ENCODE measurements around the gene IRF1.
"Not testable (repeated sequence)": the region's sequence is repeated elsewhere in the genome, so short reads cannot be mapped to it uniquely, and the experiment has no call there.

The IRF1 gene

DNA sequence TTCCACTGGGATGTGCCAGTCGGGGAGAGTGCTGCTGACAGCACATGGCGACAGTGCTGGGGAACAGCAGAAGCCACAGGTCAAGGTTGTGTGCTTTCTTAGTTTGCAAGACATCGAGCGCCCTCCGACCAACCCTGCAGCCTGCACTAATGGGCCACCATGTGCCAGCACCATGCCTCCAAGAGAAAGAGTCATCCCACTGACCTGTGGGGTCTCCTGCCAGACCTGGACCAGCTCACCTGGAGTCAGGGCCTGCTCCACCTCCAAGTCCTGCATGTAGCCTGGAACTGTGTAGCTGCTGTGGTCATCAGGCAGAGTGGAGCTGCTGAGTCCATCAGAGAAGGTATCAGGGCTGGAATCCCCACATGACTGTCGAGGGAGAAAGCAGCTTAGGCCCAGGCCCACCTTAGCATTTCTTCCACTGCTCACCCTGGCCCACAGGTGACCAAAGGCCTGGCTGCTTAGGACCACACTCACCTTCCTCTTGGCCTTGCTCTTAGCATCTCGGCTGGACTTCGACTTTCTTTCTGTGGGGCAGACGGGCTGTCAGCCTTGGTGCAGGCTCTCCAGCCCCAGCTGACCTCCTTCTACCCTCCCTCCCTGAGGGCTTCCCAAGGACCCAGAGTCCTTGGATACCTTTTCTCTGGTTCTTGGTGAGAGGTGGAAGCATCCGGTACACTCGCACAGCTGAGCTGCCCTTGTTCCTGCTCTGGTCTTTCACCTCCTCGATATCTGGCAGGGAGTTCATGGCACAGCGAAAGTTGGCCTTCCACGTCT is 4.1 kb downstream of the IRF1 start:
- no peaks in the 10 kb centered on the region for H3K27me3 Mint-ChIP-seq
- no peaks in the 10 kb centered on the region for H3K9me3 Mint-ChIP-seq
- peak overlapping the region; percentile 94 for H3K4me3 Mint-ChIP-seq
- peak overlapping the region; percentile 91 for H3K27ac Mint-ChIP-seq
- peak; percentile 2 for DNase-seq
- no peak for ATAC-seq
- H3K4me1 Mint-ChIP-seq = peaks cover 62% of the 10 kb centered on the region
- peaks cover 75% of the 10 kb centered on the region for H3K36me3 Mint-ChIP-seq (ENCODE audit: low read depth)

DNA sequence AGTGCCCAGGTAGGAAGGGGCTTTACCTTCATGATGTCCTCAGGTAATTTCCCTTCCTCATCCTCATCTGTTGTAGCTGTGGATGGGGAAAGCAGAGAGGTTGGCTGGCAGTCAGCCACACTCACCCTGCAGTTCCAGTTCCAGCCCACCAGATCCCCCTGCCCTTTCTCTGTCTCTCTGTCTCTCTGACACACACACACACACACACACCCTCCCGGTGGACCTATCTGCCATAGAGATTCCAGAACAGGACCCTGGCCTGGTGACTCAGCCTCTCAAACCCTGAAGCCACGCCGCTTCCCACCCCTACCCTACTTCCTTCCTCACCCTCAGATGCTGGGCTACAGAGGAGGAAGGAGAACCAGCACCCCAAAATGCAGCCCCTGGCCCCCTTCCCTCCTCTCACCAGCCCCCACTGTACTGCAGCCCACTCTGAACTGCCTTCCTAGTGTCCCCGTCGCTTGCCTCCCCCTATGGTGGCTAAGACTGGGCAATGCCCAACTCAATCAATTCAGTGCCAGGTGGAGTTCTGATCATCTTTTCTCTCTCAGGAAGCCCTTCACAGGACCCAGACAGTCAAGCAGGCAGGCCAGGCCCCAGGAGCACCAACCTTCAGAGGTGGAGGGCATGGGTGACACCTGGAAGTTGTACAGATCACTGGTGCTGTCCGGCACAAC is 4.8 kb downstream of the IRF1 start:
- no peak for ATAC-seq
- Mint-ChIP-seq H3K36me3 (ENCODE audit: low read depth) (peaks cover 79% of the 10 kb centered on the region), H3K4me3 (peak overlapping the region; percentile 94), H3K27me3 (no peaks in the 10 kb centered on the region), H3K27ac (peak overlapping the region; percentile 91), H3K4me1 (peaks cover 66% of the 10 kb centered on the region), H3K9me3 (no peaks in the 10 kb centered on the region)
- DNase-seq = peak; percentile 6

GRCh38 chr5:132484876-132485640 is 5.5 kb downstream of the IRF1 start:
- peak overlapping the region; percentile 91 for H3K27ac Mint-ChIP-seq
- peaks cover 79% of the 10 kb centered on the region for H3K36me3 Mint-ChIP-seq (ENCODE audit: low read depth)
- H3K4me3 Mint-ChIP-seq = peak overlapping the region; percentile 94
- H3K4me1 Mint-ChIP-seq = peaks cover 73% of the 10 kb centered on the region
- H3K9me3 Mint-ChIP-seq, H3K27me3 Mint-ChIP-seq, DNase-seq, ATAC-seq: not testable (repeated sequence)

DNA sequence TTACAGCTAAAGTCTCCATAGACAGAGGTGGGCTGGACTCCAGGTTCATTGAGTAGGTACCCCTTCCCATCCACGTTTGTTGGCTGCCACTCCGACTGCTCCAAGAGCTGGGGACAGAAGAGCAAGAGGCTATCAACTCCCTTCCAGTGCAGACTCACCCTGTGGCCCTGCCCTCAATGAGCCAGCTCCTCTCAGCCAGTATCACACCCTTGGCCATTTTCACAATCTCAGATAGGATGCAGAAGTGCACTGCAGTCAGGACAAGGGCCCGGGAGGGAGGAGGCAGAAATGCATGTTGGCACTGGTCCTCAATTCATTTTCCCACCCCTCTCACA is 6.2 kb downstream of the IRF1 start:
- Mint-ChIP-seq H3K27me3 (no peaks in the 10 kb centered on the region), H3K36me3 (ENCODE audit: low read depth) (peaks cover 73% of the 10 kb centered on the region), H3K9me3 (no peaks in the 10 kb centered on the region), H3K27ac (peak overlapping the region; percentile 91), H3K4me1 (peaks cover 80% of the 10 kb centered on the region), H3K4me3 (peak overlapping the region; percentile 26)
- ATAC-seq (no peak), DNase-seq (no peak)

DNA sequence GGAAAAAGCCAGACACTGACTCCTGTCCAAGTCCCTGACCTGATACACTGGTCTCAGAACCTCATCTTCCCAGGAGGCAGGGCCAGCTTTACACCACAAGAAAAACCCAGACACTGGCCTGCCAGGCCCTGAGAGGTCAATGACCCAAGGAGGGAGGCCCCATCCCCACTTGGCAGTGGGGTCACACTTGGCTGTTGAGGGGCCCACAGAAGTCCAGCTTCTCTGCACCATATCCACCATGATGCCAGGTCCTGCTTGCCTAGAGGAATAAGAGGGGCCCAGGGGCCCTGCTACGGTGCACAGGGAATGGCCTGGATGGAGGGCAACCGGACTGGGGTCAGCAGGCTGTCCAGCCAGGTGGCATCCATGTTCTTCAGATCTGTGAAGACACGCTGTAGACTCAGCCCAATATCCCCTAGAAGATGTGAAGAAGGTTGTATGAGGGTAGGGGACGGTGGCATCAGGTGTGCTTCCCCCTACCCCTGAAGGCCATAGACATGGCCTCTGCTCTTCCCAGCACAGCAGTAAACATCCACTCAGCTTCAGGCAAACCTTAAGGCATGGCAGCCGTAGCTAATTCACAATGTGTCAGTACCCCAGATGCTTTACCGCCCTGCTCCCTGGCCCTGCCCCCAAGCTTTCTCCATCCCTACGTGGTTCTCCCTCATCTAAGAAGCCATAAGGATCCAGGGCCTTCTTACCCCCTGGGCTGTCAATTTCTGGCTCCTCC is 6.7 kb downstream of the IRF1 start:
- H3K27ac Mint-ChIP-seq = peak overlapping the region; percentile 91
- no peak overlapping the region for H3K4me3 Mint-ChIP-seq

GRCh38 chr5:132483101-132483500 is 7.5 kb downstream of the IRF1 start:
- Mint-ChIP-seq H3K4me1 (peaks cover 82% of the 10 kb centered on the region), H3K27me3 (no peaks in the 10 kb centered on the region), H3K9me3 (no peaks in the 10 kb centered on the region), H3K36me3 (ENCODE audit: low read depth) (peaks cover 61% of the 10 kb centered on the region), H3K27ac (peak overlapping the region; percentile 27), H3K4me3 (no peak overlapping the region)
- ATAC-seq (no peak), DNase-seq (no peak)

More for the DNA sequence above, 6.7 kb downstream of the IRF1 start:
- Mint-ChIP-seq H3K27me3 (no peaks in the 10 kb centered on the region), H3K4me1 (peaks cover 82% of the 10 kb centered on the region), H3K9me3 (no peaks in the 10 kb centered on the region), H3K36me3 (ENCODE audit: low read depth) (peaks cover 68% of the 10 kb centered on the region)
- DNase-seq = no peak
- no peak for ATAC-seq

DNA sequence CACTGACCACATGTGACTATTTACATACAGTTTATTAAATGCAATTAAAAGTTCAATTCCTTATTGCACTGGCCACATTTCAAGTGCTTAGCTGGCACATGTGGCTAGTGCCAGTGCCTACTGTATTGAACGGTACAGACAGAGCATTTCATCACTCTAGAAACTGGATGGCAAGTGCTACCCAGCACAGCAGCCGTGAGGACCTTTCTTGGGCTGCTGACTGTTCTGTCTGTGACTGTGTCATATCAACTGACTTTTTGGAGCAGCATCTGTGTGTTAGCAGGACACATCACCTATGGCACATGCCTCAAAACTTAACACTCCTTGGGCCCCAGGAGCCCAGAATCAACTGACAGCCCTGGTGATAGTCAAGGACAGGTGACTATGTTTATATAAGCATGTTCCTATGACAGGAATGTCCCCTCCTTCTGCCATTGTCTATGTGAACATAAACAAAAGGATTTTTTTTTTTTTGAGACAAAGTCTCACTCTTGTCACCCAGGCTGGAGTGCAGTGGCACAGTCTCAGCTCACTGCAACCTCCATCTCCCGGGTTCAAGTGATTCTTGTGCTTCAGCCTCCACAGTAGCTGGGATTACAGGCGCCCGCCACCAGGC is 8.9 kb downstream of the IRF1 start:
- no peak for DNase-seq
- H3K27ac Mint-ChIP-seq = peak overlapping the region; percentile 61
- peaks cover 82% of the 10 kb centered on the region for H3K4me1 Mint-ChIP-seq
- H3K4me3 Mint-ChIP-seq = peak overlapping the region; percentile 23
- ATAC-seq = peak; percentile 9
- H3K9me3 Mint-ChIP-seq = no peaks in the 10 kb centered on the region
- H3K36me3 Mint-ChIP-seq (ENCODE audit: low read depth) = peaks cover 47% of the 10 kb centered on the region
- no peaks in the 10 kb centered on the region for H3K27me3 Mint-ChIP-seq

DNA sequence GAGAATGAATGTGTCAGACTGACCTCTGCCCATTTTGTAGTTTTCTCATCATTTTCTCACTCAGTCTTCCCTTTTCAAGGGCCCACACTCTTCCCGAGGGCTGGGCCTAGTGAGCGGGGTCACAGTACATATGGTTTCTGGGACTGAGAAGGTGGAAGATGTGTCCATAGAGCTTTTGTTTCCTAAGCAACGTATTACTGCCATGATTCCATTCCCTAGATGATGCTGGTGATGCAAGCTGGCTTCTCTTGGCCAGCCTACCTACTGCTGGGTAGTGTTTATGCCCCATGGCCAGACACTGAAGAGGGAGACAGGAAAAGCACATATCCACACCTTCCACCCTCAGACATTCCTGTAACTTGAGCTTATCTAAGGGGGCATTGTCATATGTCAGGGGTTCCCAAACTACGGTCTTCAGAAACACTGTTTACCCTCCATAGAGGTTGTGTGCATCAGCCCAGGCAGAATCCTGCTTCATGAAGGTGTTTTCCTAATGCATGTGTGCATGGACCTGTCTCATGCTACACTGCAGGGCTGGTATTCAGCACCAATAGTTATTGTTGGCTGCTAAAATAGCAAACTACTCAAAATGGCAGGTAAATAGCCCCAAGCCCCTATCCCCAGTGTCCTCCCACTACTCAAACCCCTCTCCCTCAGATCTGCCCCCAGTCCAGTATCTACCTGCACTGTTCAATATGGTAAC is 9.5 kb downstream of the IRF1 start:
- DNase-seq = no peak
- H3K27ac Mint-ChIP-seq = peak overlapping the region; percentile 61
- H3K27me3 Mint-ChIP-seq = no peaks in the 10 kb centered on the region
- peaks cover 40% of the 10 kb centered on the region for H3K36me3 Mint-ChIP-seq (ENCODE audit: low read depth)
- peaks cover 79% of the 10 kb centered on the region for H3K4me1 Mint-ChIP-seq
- peak overlapping the region; percentile 23 for H3K4me3 Mint-ChIP-seq
- no peaks in the 10 kb centered on the region for H3K9me3 Mint-ChIP-seq
- ATAC-seq = peak; percentile 17

DNA sequence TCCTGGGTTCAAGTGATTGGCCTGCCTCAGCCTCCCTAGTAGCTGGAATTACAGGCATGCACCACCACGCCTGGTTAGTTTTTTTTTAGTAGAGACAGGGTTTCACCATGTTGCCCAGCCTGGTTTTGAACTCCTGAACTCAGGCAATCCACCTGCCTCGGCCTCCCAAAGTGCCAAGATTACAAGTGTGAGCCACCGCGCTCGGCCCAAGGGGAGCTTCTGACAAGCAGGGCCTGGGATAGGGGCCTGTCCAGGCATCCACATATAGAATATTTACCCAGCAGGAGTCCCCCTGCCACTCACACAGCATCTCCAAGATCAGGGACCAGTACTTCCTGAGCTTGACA is 10.1 kb downstream of the IRF1 start:
- H3K36me3 Mint-ChIP-seq (ENCODE audit: low read depth) = peaks cover 35% of the 10 kb centered on the region
- no peak for DNase-seq
- H3K4me1 Mint-ChIP-seq = peaks cover 78% of the 10 kb centered on the region
- no peak for ATAC-seq
- no peaks in the 10 kb centered on the region for H3K9me3 Mint-ChIP-seq
- no peaks in the 10 kb centered on the region for H3K27me3 Mint-ChIP-seq
- H3K4me3 Mint-ChIP-seq = no peak overlapping the region
- peak overlapping the region; percentile 12 for H3K27ac Mint-ChIP-seq

DNA sequence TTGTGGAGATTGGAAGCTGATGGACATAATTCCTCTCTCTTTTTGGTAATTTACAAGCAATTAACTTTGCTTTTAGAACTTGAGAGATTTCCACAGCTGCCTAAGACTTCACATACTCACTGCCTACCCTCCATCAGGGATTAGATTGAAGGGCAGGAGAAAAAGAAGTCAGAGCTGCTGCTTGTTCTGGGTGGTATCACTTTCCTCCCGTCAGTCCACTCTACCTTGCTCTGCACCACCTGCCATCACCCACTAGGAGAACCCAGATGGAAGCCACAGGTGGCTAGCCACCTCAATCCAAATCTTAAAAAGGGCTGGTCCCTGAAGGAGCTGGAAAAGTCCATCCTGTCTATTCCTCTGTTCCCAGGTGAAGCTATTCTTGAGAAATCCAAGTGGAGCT is 10.5 kb downstream of the IRF1 start:
- H3K27ac Mint-ChIP-seq = peak overlapping the region; percentile 68
- H3K36me3 Mint-ChIP-seq (ENCODE audit: low read depth) = peaks cover 30% of the 10 kb centered on the region
- H3K4me3 Mint-ChIP-seq = no peak overlapping the region
- DNase-seq (no peak), ATAC-seq (no peak)
- H3K27me3 Mint-ChIP-seq = no peaks in the 10 kb centered on the region
- H3K9me3 Mint-ChIP-seq = no peaks in the 10 kb centered on the region
- H3K4me1 Mint-ChIP-seq = peaks cover 76% of the 10 kb centered on the region

GRCh38 chr5:132479111-132479951 is 11.2 kb downstream of the IRF1 start:
- no peak for DNase-seq
- peaks cover 23% of the 10 kb centered on the region for H3K36me3 Mint-ChIP-seq (ENCODE audit: low read depth)
- no peaks in the 10 kb centered on the region for H3K27me3 Mint-ChIP-seq
- H3K4me3 Mint-ChIP-seq = no peak overlapping the region
- ATAC-seq = peak; percentile 12
- peaks cover 77% of the 10 kb centered on the region for H3K4me1 Mint-ChIP-seq
- H3K27ac Mint-ChIP-seq = peak overlapping the region; percentile 68
- no peaks in the 10 kb centered on the region for H3K9me3 Mint-ChIP-seq

DNA sequence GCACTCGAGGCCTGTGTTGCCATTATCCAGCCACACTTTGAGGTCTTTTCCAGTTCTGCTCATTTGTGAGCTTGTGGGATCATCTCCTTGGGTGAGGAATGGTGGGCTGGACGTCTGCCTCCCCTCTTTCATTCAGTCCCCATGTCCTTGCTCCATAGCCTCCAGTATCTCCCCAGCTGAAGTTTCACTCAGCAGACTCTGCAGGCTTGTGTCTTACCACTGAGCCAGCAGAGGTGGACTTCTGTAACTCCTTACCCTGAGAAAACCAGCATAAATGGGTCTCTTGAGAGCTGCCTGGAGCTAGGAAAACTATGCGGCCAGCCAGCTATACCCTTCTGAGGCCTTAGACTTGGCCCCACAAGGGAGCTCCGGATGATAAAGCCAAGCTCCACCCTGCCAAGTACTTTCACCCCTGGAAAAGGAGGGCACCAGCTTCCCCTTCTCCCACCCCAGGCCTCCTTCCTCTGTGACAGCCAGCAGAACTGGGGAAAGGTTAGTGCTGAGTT is 12.2 kb downstream of the IRF1 start:
- no peak overlapping the region for H3K4me3 Mint-ChIP-seq
- H3K4me1 Mint-ChIP-seq = peaks cover 75% of the 10 kb centered on the region
- no peaks in the 10 kb centered on the region for H3K9me3 Mint-ChIP-seq
- ATAC-seq (no peak), DNase-seq (no peak)
- H3K27ac Mint-ChIP-seq = no peak overlapping the region
- H3K27me3 Mint-ChIP-seq = no peaks in the 10 kb centered on the region
- peaks cover 14% of the 10 kb centered on the region for H3K36me3 Mint-ChIP-seq (ENCODE audit: low read depth)

Measured in activated naive CD8-positive, alpha-beta T cell treated with anti-CD3 and anti-CD28 coated beads, Interleukin-2, amount 50 U/mL, for 24 hours (primary cell).